Activated CD8-positive, alpha-beta memory T cell treated with anti-CD3 and anti-CD28 coated beads for 48 hours (primary cell): Measurements from ENCODE around the gene CYTIP.
"Not testable (repeated sequence)": the region's sequence is repeated elsewhere in the genome, so short reads cannot be mapped to it uniquely, and the experiment has no call there.

Experiments
- DNase-seq, 3 experiments: peaks; one replicate each; pipeline ENCODE4 v3.0.0-alpha.2; 2020; ENCODE audit warnings: low read depth in 2 of 3, low spot score in 2 of 3

Gene CYTIP

DNA sequence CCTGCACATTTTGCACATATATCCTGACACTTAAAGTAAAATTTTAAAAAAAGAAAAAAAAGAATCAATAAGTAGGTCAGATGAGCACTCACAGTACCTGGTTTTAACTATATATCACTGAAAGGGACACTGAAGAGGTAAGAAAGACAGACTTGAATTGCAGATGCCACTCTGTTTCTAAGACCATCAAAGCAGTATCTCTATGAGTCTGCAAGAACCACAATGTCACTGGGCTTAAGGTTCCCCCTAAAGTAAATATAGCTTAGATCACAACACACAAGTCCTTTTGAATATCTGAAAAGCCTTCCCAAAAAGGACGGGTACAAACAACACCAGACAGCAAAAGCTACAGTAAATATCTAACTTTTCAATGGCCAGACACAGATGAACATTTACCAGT, 57.6 kb downstream of the CYTIP start:
- no peak for DNase-seq

DNA sequence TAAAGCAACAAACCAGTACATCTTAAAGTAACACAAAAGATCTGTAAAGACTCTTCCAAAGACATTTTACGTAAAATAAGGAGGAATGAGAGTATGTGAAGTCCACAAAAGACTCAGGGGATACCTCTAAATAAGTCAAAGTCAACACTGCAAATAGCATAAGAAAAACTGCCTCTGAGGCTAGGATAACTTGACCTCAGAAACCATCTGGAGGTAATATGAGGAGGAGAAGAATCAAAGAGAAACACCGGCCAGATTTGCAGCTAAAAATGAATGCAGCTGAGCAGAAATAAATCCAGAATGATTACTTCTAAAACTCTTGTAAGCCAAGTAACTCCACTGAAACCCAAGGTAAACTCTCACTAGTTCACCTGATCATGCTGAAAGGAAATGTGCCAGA, 66.0 kb downstream of the CYTIP start:
- DNase-seq = no peak

- DNase-seq = no peak
Observed at GRCh38 chr2:157376041-157376440, 67.8 kb downstream of the CYTIP start.

DNA sequence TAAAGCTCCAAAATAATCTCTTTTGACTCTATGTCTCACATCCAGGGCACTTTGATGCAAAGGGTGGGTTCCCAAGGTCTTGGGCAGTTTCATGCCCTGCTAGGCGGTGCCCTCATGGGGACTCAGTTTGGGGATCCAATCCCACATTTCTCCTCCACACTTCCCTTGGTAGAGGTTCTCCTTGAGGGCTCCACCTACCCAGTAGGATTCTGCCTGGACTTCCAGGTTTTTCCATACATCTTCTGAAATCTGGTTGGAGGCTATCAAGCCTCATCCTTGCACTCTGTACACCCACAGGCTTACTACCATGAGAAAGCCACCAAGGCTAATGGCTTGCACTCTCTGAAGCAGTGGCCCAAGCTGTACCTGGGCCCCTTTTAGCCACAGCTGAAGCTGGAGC, 68.5 kb downstream of the CYTIP start:
- no peak for DNase-seq

GRCh38 chr2:157368508-157368907, 75.4 kb downstream of the CYTIP start:
- not testable (repeated sequence) for DNase-seq

GRCh38 chr2:157367704-157368103, 76.2 kb downstream of the CYTIP start:
- DNase-seq = no peak
